H1 (cell line): ENCODE results near the gene SFXN4. TPM values are rescaled to one million over a fixed set of nuclear protein-coding genes. Genes with fewer than 3 reads are reported as not detected.

ENCODE experiments used
- EP300 ChIP-seq, 2 experiments: IDR thresholded peaks; 1 replicate in 1 of 2; 2 replicates in 1 of 2; pipeline ENCODE4 v1.6.1; 2011 to 2012; ENCODE audit warnings: low read depth in 2 of 2, low read length in 2 of 2, mild to moderate bottlenecking in 2 of 2, borderline replicate concordance in 1 of 2, inconsistent platforms in 1 of 2, moderate library complexity in 1 of 2
- SUZ12 ChIP-seq: fragments of 200-600 bp; sonication (generic); IDR thresholded peaks from 2 replicates; pipeline ENCODE4 v1.6.1; 2012; ENCODE audit warnings: mild to moderate bottlenecking, inconsistent platforms, low read length, moderate library complexity, mixed read lengths
- polyA plus RNA-seq, 7 experiments: library from polyadenylated mRNA; depleted of rRNA in 3 of 7; stranded (reverse) in 5 of 7; unstranded in 2 of 7; fragments of >200 nt in 5 of 7; fragments of 200-250 nt in 2 of 7; gene quantifications; 1 replicate in 5 of 7; 2 replicates in 1 of 7; 4 replicates in 1 of 7; pipeline versions ENCODE4 v1.2.1 to v1.2.3, GENCODE V29; 2011 to 2013; ENCODE audit warnings: missing spikeins in 2 of 7, mixed read lengths in 2 of 7
- total RNA-seq: library from RNA; stranded (reverse); fragmentation: NEBNext Ultra II Directional; extraction: Animal tissue kit (Norgen Biotek cat#: 25700); gene quantifications from 2 replicates; pipeline ENCODE4 v1.2.1, GENCODE V29; 2021

The SFXN4 gene
- total and polyA plus RNA-seq, 2 of the 8 experiments (the other 6 are each of a cell fraction or from before 2014, with no cell fraction given) = 15.4 to 21.6 TPM

- TF ChIP-seq SUZ12 = no peak
- TF ChIP-seq EP300 (IDR thresholded peaks at IDR 0.05; ENCODE audit: borderline replicate concordance in 1 of 2, low read depth in 2 of 2, low read length in 2 of 2) = no peak
- TF ChIP-seq, all 59 proteins: peak for 0
Observed at GRCh38 chr10:119113751-119114732, 51.5 kb downstream of the SFXN4 start (continued).
